ENCODE results near the gene CHMP2B.
A peak's percentile ranks its signal among the peaks of the same experiment; 100 is the strongest.

DNA sequence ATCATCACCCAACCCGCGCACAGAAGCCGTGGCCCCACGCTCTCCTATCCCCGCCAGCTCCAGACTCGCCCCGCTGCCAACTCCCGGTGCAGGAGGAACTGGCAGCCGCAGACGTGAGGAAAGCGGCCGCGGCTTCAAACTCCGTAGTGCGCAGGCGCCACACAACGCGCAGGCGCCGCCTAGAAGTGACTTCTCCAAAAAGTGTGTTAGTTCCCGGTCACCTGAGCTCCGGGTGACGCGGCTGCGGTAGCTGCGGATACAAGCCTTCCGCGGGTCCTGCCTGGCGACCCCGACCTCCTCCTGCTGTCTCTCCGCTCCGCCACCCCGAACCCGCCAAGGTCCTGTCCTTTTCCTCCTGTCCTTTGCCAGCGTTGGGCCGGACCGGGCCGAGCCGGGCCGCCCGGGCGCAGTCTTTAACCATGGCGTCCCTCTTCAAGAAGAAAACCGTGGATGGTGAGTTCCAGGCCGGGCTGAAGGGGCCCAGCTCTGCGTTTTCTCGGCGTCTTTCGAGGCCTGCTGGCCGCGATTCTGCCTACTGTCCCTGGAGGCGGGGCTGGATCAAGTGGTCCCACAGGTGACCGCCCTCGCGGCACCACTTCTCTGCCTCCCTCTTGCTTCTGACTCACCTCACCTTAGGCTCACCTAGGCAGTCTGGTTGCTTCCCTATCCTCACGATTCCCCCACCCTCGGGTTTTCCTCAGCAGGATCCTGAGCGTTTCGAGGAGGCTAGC is at the start of gene CHMP2B:
- TF ChIP-seq GABPA (IDR thresholded peaks at IDR 0.05; ENCODE audit: low read depth): no peak
- TF ChIP-seq POLR2AphosphoS5 (IDR thresholded peaks at IDR 0.05; ENCODE audit: low read depth): peak; percentile 72
- TF ChIP-seq, protein P1, sequence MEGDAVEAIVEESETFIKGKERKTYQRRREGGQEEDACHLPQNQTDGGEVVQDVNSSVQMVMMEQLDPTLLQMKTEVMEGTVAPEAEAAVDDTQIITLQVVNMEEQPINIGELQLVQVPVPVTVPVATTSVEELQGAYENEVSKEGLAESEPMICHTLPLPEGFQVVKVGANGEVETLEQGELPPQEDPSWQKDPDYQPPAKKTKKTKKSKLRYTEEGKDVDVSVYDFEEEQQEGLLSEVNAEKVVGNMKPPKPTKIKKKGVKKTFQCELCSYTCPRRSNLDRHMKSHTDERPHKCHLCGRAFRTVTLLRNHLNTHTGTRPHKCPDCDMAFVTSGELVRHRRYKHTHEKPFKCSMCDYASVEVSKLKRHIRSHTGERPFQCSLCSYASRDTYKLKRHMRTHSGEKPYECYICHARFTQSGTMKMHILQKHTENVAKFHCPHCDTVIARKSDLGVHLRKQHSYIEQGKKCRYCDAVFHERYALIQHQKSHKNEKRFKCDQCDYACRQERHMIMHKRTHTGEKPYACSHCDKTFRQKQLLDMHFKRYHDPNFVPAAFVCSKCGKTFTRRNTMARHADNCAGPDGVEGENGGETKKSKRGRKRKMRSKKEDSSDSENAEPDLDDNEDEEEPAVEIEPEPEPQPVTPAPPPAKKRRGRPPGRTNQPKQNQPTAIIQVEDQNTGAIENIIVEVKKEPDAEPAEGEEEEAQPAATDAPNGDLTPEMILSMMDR (IDR thresholded peaks at IDR 0.05; ENCODE audit: insufficient read depth, low read length): no peak
- TF ChIP-seq, protein P2, sequence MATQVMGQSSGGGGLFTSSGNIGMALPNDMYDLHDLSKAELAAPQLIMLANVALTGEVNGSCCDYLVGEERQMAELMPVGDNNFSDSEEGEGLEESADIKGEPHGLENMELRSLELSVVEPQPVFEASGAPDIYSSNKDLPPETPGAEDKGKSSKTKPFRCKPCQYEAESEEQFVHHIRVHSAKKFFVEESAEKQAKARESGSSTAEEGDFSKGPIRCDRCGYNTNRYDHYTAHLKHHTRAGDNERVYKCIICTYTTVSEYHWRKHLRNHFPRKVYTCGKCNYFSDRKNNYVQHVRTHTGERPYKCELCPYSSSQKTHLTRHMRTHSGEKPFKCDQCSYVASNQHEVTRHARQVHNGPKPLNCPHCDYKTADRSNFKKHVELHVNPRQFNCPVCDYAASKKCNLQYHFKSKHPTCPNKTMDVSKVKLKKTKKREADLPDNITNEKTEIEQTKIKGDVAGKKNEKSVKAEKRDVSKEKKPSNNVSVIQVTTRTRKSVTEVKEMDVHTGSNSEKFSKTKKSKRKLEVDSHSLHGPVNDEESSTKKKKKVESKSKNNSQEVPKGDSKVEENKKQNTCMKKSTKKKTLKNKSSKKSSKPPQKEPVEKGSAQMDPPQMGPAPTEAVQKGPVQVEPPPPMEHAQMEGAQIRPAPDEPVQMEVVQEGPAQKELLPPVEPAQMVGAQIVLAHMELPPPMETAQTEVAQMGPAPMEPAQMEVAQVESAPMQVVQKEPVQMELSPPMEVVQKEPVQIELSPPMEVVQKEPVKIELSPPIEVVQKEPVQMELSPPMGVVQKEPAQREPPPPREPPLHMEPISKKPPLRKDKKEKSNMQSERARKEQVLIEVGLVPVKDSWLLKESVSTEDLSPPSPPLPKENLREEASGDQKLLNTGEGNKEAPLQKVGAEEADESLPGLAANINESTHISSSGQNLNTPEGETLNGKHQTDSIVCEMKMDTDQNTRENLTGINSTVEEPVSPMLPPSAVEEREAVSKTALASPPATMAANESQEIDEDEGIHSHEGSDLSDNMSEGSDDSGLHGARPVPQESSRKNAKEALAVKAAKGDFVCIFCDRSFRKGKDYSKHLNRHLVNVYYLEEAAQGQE (IDR thresholded peaks at IDR 0.05; ENCODE audit: insufficient replicate concordance, low read depth): no peak

Data from HL-60 (cell line).